Right lobe of liver (tissue), 4 donors: ENCODE data around the gene BHLHA15.

Experiments
- CTCF ChIP-seq, 4 donors: fragments of 200-600 bp in 3 of 4; fragments of 450-650 bp in 1 of 4; IDR thresholded peaks; one replicate each; pipeline versions ENCODE4 v1.5.1 to v1.8.0; 2016 to 2022; ENCODE audit warnings: antibody characterized with exemption in 4 of 4, mild to moderate bottlenecking in 2 of 4
- POLR2A ChIP-seq: fragments of 450-650 bp; IDR thresholded peaks from one replicate; pipeline ENCODE4 v1.6.1; 2017; ENCODE audit warnings: antibody characterized with exemption, mild to moderate bottlenecking
- donor health status: DM: no; HTN: no; CAD: no.
- donor health status: DM: no; HTN: no; CAD: no.
- donor health status: DM: no; HTN: yes; CAD: no.

- TF ChIP-seq CTCF (IDR thresholded peaks at IDR 0.05) = no peak
- no peak for TF ChIP-seq POLR2A
These were observed 32.3 kb upstream of the BHLHA15 start for GRCh38 chr7:98178762-98179490.
